GM12875 (cell line): ENCODE data around the gene SHFL.

Source experiments
- H3K4me3 ChIP-seq: one replicate; pipeline ENCODE4 v1.5.1; 2011; ENCODE audit warnings: low read depth, low read length, control low read depth
- CTCF ChIP-seq: IDR thresholded peaks from 2 replicates; pipeline ENCODE4 v1.5.1; 2011; ENCODE audit warnings: low read depth, mild to moderate bottlenecking, control low read depth, inconsistent platforms, low read length, moderate library complexity, borderline replicate concordance; ENCODE audit not compliant: insufficient read depth

SHFL gene

DNA sequence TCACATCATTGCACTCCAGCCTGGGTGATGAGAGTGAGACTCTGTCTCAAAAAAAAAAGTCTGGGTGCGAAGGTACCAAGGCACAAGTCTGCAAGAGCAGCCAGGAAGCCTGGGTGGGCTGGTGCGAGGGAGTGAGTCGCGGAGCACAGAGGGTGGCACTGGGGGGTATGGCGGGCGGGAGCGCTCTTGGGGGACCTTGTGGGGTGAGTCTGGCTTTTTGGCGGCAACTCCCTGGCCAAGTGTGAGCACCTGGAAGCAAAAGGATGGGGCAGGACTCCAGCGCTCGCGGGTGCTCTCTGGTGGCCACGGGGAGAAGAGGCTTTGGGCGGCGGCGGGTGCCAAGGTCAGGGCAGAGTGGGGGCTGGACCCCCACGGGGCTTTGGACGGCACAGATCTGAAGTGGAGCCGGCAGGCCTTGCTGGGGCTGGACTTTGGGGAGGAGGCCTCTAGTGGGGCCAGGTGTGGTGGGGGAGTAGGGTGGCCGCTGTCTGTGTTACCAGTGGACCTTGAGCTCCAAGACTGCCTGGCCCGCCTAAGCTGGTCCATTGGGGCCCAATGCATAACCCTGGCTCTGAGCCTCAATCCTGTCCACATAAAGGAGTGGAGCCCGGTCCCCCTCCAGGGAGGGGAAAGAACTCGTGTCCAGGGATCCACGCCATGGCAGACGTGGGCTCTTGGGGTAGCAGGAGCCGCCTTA, 26.9 kb downstream of the SHFL start:
- peak overlapping the region; percentile 47 for H3K4me3 ChIP-seq
- TF ChIP-seq CTCF, result peak; percentile 92

GRCh38 chr19:10113592-10113963, 27.5 kb downstream of the SHFL start:
- no peak for TF ChIP-seq CTCF
- no peak overlapping the region for H3K4me3 ChIP-seq

GRCh38 chr19:10113964-10114650, 28.0 kb downstream of the SHFL start:
- no peak for TF ChIP-seq CTCF
- H3K4me3 ChIP-seq, result no peak overlapping the region

- no peak overlapping the region for H3K4me3 ChIP-seq
- no peak for TF ChIP-seq CTCF
Observed at GRCh38 chr19:10114651-10115391, 28.7 kb downstream of the SHFL start.

- TF ChIP-seq CTCF, result no peak
- H3K4me3 ChIP-seq, result no peak overlapping the region
Observed at GRCh38 chr19:10115392-10116084, 29.4 kb downstream of the SHFL start.

DNA sequence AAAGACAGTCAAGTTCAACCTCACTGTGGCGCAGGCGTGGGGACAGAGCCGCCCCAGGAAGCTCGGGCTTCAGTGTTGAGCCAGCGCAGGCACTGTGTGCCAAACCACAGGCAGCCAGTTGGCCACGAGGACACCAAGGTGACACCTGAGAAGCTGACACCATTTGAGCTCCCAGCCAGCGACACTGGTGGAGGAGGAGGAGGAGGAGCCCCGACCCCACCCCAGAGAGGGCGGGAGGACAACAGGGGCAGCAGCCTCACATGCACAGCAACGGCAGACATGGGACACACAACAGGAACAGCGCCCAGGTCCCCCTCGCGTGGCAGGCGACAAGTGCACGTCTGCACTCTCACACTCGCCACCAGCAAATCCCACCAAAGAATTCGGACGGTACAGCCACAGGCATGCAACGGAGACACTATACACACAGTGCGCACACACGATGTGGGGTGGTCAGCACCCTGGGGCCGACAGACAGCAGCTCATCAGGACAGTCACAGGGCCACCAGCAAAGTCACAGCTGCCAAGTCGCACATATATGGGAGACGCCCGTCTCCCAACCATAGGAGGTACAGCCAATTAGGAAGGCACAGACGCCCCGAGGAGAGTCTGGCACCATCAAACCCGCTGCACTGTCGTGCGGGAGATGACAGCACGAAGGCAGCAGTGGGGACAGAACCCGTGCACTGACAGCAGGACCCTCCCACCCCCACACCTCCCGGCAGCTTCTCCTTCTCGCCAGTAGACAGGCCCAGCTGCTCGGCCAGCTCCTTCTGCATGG, 30.2 kb downstream of the SHFL start:
- no peak for TF ChIP-seq CTCF
- no peak overlapping the region for H3K4me3 ChIP-seq
